Measurements from ENCODE around the gene EEF1A2. TPM values are rescaled to one million over a fixed set of nuclear protein-coding genes. Genes with fewer than 3 reads are reported as not detected.

EEF1A2 gene
- total and polyA plus RNA-seq, 2 experiments from 2014 or later = 1.3 to 37.1 TPM

GRCh38 chr20:63502671-63503172, 3.8 kb upstream of the EEF1A2 start (continued):
- no peak for TF ChIP-seq ETS1 (IDR thresholded peaks at IDR 0.05)
- TF ChIP-seq CREB1 (CRISPR knock-in tag; IDR thresholded peaks at IDR 0.05; ENCODE audit: low read depth) = no peak
- no peak for TF ChIP-seq NANOG (IDR thresholded peaks at IDR 0.05; ENCODE audit: borderline replicate concordance)
- TF ChIP-seq POLR2AphosphoS5 (IDR thresholded peaks at IDR 0.05; ENCODE audit: low read depth) = no peak
- no peak for TF ChIP-seq EZH2phosphoT487 (IDR thresholded peaks at IDR 0.05; ENCODE audit: unreplicated experiment)
- no peak for TF ChIP-seq ZNF331 (CRISPR knock-in tag; IDR thresholded peaks at IDR 0.05; ENCODE audit: low read depth)
- TF ChIP-seq JUNB (IDR thresholded peaks at IDR 0.05; ENCODE audit: unreplicated experiment) = no peak
- TF ChIP-seq STAT1 (IDR thresholded peaks at IDR 0.05; ENCODE audit: unreplicated experiment) = no peak
- no peak for TF ChIP-seq REST (IDR thresholded peaks at IDR 0.05; ENCODE audit: unreplicated experiment)
- no peak for TF ChIP-seq ZNF114 (CRISPR knock-in tag; IDR thresholded peaks at IDR 0.05)
- TF ChIP-seq CTCF (conservative IDR thresholded peaks at IDR 0.05; ENCODE audit: low read depth in 2 of 2) = no peak

GRCh38 chr20:63501818-63502670, 3.2 kb upstream of the EEF1A2 start:
- Histone ChIP-seq H3K4me1 (ENCODE audit: insufficient read depth) (peaks cover 11% of the 10 kb centered on the region), H3K27me3 (ENCODE audit: insufficient read depth) (peaks cover 27% of the 10 kb centered on the region), H3K27ac (ENCODE audit: low read depth) (no peak overlapping the region), H4K20me1 (replicated peaks; ENCODE audit: insufficient read depth) (no peaks in the 10 kb centered on the region), H3K79me2 (replicated peaks; ENCODE audit: insufficient read depth) (no peaks in the 10 kb centered on the region), H2AFZ (peak overlapping the region; percentile 47; the same call in 1 of the 2 replicates), H3K36me3 (ENCODE audit: insufficient read depth) (no peaks in the 10 kb centered on the region), H3K4me3 (peak overlapping the region; percentile 47; the same call in 1 of the 2 replicates), H3K9me2 (ENCODE audit: insufficient read depth) (no peaks in the 10 kb centered on the region), H3K4me2 (peak overlapping the region; percentile 71), H3F3A (replicated peaks; ENCODE audit: low read depth) (no peaks in the 10 kb centered on the region)
- Mint-ChIP-seq H3K4me1 (peaks cover 2% of the 10 kb centered on the region; the same call in 1 of the 3 replicates), H3K36me3 (ENCODE audit: low read depth) (no peaks in the 10 kb centered on the region; the same call in 2 of the 3 replicates), H3K4me3 (peak overlapping the region; percentile 27; the same call in 2 of the 3 replicates), H3K9me3 (peaks cover 18% of the 10 kb centered on the region; the same call in 1 of the 3 replicates), H3K27ac (no peak overlapping the region), H3K27me3 (ENCODE audit: insufficient read depth, low read depth, poor library complexity) (peaks cover 23% of the 10 kb centered on the region)
- peak; percentile 85 for DNase-seq (ENCODE audit: low spot score)
- ATAC-seq = peak; percentile 30
- peak; percentile 93 for TF ChIP-seq CREB1 (CRISPR knock-in tag; IDR thresholded peaks at IDR 0.05; ENCODE audit: low read depth)

Measured in GM23338 (cell line).